GM23338 (cell line): ENCODE results near the gene IFI27. TPM values are rescaled to one million over a fixed set of nuclear protein-coding genes. Genes with fewer than 3 reads are reported as not detected.

Experiments used
- ATAC-seq: fragments of 200-7000 bp; cut with Tn5 transposase; 3 replicates; pipeline ENCODE4 v1.9.1; 2020
- DNase-seq: peaks from one replicate; pipeline ENCODE4 v3.0.0-alpha.2; 2015; ENCODE audit warnings: low spot score
- H2AFZ ChIP-seq: fragments of 200-600 bp; sonication (generic); 2 replicates; pipeline ENCODE4 v1.8.0; 2016; ENCODE audit warnings: antibody characterized with exemption, mild to moderate bottlenecking, moderate library complexity
- H3F3A ChIP-seq: fragments of 200-600 bp; sonication (generic); replicated peaks from 2 replicates; pipeline ENCODE4 v1.8.0; 2017; ENCODE audit warnings: antibody characterized with exemption, mixed run types, low read depth
- H3K27ac ChIP-seq: fragments of 200-600 bp; sonication (generic); 2 replicates; pipeline ENCODE4 v1.6.1; 2016; ENCODE audit warnings: low read depth
- H3K27me3 ChIP-seq: fragments of 200-600 bp; sonication (generic); 2 replicates; pipeline ENCODE4 v1.8.0; 2016; ENCODE audit warnings: mild to moderate bottlenecking, mixed run types, moderate library complexity; ENCODE audit not compliant: insufficient read depth
- H3K36me3 ChIP-seq: fragments of 200-600 bp; sonication (generic); 2 replicates; pipeline ENCODE4 v1.8.0; 2016; ENCODE audit warnings: mild to moderate bottlenecking; ENCODE audit not compliant: insufficient read depth
- H3K4me1 ChIP-seq: fragments of 200-600 bp; sonication (generic); 2 replicates; pipeline ENCODE4 v1.8.0; 2016; ENCODE audit warnings: mild to moderate bottlenecking, moderate library complexity; ENCODE audit not compliant: insufficient read depth
- H3K4me2 ChIP-seq: fragments of 200-600 bp; sonication (generic); 2 replicates; pipeline ENCODE4 v1.7.1; 2017; ENCODE audit warnings: mixed run types
- H3K4me3 ChIP-seq: fragments of 200-600 bp; sonication (generic); 2 replicates; pipeline ENCODE4 v1.6.1; 2016; ENCODE audit warnings: mixed run types
- H3K79me2 ChIP-seq: fragments of 200-600 bp; sonication (generic); replicated peaks from 2 replicates; pipeline ENCODE4 v1.8.0; 2017; ENCODE audit warnings: mild to moderate bottlenecking; ENCODE audit not compliant: insufficient read depth
- H3K9me2 ChIP-seq: fragments of 200-600 bp; sonication (generic); 2 replicates; pipeline ENCODE4 v1.8.0; 2017; ENCODE audit not compliant: insufficient read depth
- H4K20me1 ChIP-seq: fragments of 200-600 bp; sonication (generic); replicated peaks from 2 replicates; pipeline ENCODE4 v1.8.0; 2017; ENCODE audit warnings: mild to moderate bottlenecking; ENCODE audit not compliant: insufficient read depth
- H3K27ac Mint-ChIP-seq: 2 replicates; pipeline ENCODE4 v1.8.0; 2020; ENCODE audit warnings: inconsistent platforms, mild to moderate bottlenecking, moderate library complexity, mixed read lengths
- H3K27me3 Mint-ChIP-seq: 3 replicates; pipeline ENCODE4 v1.8.0; 2022; ENCODE audit warnings: low read depth, mild to moderate bottlenecking, moderate library complexity, mixed read lengths, inconsistent platforms; ENCODE audit not compliant: insufficient read depth, poor library complexity
- H3K36me3 Mint-ChIP-seq: 3 replicates; pipeline ENCODE4 v1.8.0; 2021; ENCODE audit warnings: low read depth, mild to moderate bottlenecking, inconsistent platforms, moderate library complexity, mixed read lengths
- H3K4me1 Mint-ChIP-seq: 3 replicates; pipeline ENCODE4 v1.8.0; 2020; ENCODE audit warnings: mild to moderate bottlenecking, inconsistent platforms, mixed read lengths
- H3K4me3 Mint-ChIP-seq: 3 replicates; pipeline ENCODE4 v1.8.0; 2021; ENCODE audit warnings: moderate library complexity, mild to moderate bottlenecking, inconsistent platforms, mixed read lengths
- H3K9me3 Mint-ChIP-seq: 3 replicates; pipeline ENCODE4 v1.8.0; 2020; ENCODE audit warnings: moderate library complexity, mild to moderate bottlenecking, inconsistent platforms, mixed read lengths
- CREB1 ChIP-seq: fragments of 250-450 bp; sonication (Bioruptor Pico); IDR thresholded peaks from 2 replicates; pipeline ENCODE4 v1.5.0; 2020; ENCODE audit warnings: low read depth, mild to moderate bottlenecking, moderate library complexity
- EZH2 ChIP-seq: fragments of 200-600 bp; sonication (generic); IDR thresholded peaks from one replicate; pipeline ENCODE4 v1.8.0; 2017; ENCODE audit warnings: antibody characterized with exemption, mild to moderate bottlenecking, low read depth; ENCODE audit not compliant: unreplicated experiment
- EZH2phosphoT487 ChIP-seq: fragments of 200-600 bp; sonication (generic); IDR thresholded peaks from one replicate; pipeline ENCODE4 v1.8.1; 2018; ENCODE audit warnings: antibody characterized with exemption; ENCODE audit not compliant: unreplicated experiment
- JUNB ChIP-seq: IDR thresholded peaks from one replicate; pipeline ENCODE4 v1.6.1; 2016; ENCODE audit warnings: antibody characterized with exemption; ENCODE audit not compliant: unreplicated experiment
- NANOG ChIP-seq: IDR thresholded peaks from 2 replicates; pipeline ENCODE4 v1.6.1; 2016; ENCODE audit warnings: antibody characterized with exemption, borderline replicate concordance
- POLR2AphosphoS5 ChIP-seq: IDR thresholded peaks from 2 replicates; pipeline ENCODE4 v1.6.1; 2016; ENCODE audit warnings: antibody characterized with exemption, low read depth
- STAT1 ChIP-seq: IDR thresholded peaks from one replicate; pipeline ENCODE4 v1.6.1; 2016; ENCODE audit warnings: antibody characterized with exemption; ENCODE audit not compliant: unreplicated experiment
- ZNF114 ChIP-seq: fragments of 250-450 bp; sonication (Bioruptor Pico); IDR thresholded peaks from 2 replicates; pipeline ENCODE4 v1.5.0; 2020; ENCODE audit warnings: mild to moderate bottlenecking, moderate library complexity
- ZNF331 ChIP-seq: fragments of 250-450 bp; sonication (Bioruptor Pico); IDR thresholded peaks from 2 replicates; pipeline ENCODE4 v1.5.0; 2020; ENCODE audit warnings: low read depth, mild to moderate bottlenecking, moderate library complexity
- polyA plus RNA-seq: library from polyadenylated mRNA; unstranded; fragments of >200 nt; fragmentation: Nextera tagmentation; extraction: Ambion mirVana; gene quantifications from 2 replicates; pipeline ENCODE4 v1.2.1, GENCODE V29; 2016
- total RNA-seq: library from RNA; depleted of rRNA; stranded (reverse); fragments of >200 nt; shearing (Covaris generic); gene quantifications from 2 replicates; pipeline ENCODE4 v1.2.3, GENCODE V29; 2014
- TF ChIP-seq, protein P1 (sequence below): IDR thresholded peaks from 2 replicates; pipeline ENCODE4 v1.6.1; 2016; ENCODE audit warnings: antibody characterized with exemption
- TF ChIP-seq, protein P2 (sequence below): fragments of 250-450 bp; sonication (Bioruptor Pico); IDR thresholded peaks from 2 replicates; pipeline ENCODE4 v1.5.0; 2020; ENCODE audit warnings: mild to moderate bottlenecking, moderate library complexity
- TF ChIP-seq, protein P3 (sequence below): IDR thresholded peaks from one replicate; pipeline ENCODE4 v1.6.1; 2018; ENCODE audit warnings: antibody characterized with exemption; ENCODE audit not compliant: unreplicated experiment
- TF ChIP-seq, protein P4 (sequence below), 2 experiments: fragments of 200-600 bp in 1 of 2; sonication (generic) in 1 of 2; conservative IDR thresholded peaks; 2 replicates each; pipeline versions ENCODE4 v1.5.1 to v1.6.1; 2016 to 2017; ENCODE audit warnings: antibody characterized with exemption in 2 of 2, low read depth in 2 of 2, mild to moderate bottlenecking in 2 of 2, moderate library complexity in 1 of 2

The IFI27 gene
- total and polyA plus RNA-seq, 2 experiments from 2014 or later = 0.49 to 1.2 TPM

DNA sequence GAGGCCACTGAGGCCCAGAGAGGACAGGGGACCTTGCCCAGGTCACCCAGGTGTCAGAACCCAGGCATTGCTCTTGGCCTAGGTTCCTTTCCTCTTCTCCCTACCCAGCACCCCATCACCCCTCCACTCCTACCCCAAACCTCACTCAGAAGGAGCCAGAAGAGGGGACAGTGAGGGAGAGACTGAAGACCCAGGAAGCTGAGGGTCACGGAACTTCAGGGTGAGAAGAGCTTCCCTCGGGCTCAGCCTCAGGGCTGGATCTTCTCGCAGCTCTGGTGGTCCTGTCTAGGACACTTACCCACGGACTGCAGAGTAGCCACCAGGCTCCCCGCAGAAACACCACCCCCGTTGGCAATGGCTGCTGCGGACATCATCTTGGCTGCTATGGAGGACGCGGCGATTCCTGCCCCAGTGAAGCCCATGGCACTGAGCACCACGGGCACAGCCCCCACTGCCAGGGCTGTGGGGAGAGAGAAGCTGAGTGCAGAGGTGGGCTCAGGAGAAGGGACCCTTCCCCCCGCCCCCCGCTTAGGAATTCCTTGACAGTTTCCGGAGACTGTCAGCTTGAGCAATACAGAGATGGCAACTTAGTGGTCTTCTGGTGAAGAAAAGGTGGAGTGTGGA is 17.8 kb downstream of the IFI27 start:
- Histone ChIP-seq H2AFZ (peak overlapping the region; percentile 96; the same call in 1 of the 2 replicates), H3K79me2 (no peaks in the 10 kb centered on the region), H3K4me1 (peaks cover 11% of the 10 kb centered on the region; the same call in 1 of the 2 replicates), H3K36me3 (no peaks in the 10 kb centered on the region), H3K27me3 (no peaks in the 10 kb centered on the region), H3K4me2 (peak overlapping the region; percentile 81), H3K9me2 (no peaks in the 10 kb centered on the region), H4K20me1 (no peaks in the 10 kb centered on the region), H3K27ac (no peak overlapping the region), H3K4me3 (peak overlapping the region; percentile 57), H3F3A (no peaks in the 10 kb centered on the region)
- Mint-ChIP-seq H3K9me3 (peaks cover 3% of the 10 kb centered on the region; the same call in 1 of the 3 replicates), H3K27me3 (peaks cover 5% of the 10 kb centered on the region), H3K4me3 (peak overlapping the region; percentile 82), H3K4me1 (peaks cover 8% of the 10 kb centered on the region), H3K36me3 (no peaks in the 10 kb centered on the region; the same call in 2 of the 3 replicates), H3K27ac (no peak overlapping the region)
- DNase-seq (no peak), ATAC-seq (no peak)
- TF ChIP-seq POLR2AphosphoS5 = no peak
- no peak for TF ChIP-seq JUNB
- no peak for TF ChIP-seq NANOG
- TF ChIP-seq, protein P1, sequence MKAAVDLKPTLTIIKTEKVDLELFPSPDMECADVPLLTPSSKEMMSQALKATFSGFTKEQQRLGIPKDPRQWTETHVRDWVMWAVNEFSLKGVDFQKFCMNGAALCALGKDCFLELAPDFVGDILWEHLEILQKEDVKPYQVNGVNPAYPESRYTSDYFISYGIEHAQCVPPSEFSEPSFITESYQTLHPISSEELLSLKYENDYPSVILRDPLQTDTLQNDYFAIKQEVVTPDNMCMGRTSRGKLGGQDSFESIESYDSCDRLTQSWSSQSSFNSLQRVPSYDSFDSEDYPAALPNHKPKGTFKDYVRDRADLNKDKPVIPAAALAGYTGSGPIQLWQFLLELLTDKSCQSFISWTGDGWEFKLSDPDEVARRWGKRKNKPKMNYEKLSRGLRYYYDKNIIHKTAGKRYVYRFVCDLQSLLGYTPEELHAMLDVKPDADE = no peak
- TF ChIP-seq, protein P2, sequence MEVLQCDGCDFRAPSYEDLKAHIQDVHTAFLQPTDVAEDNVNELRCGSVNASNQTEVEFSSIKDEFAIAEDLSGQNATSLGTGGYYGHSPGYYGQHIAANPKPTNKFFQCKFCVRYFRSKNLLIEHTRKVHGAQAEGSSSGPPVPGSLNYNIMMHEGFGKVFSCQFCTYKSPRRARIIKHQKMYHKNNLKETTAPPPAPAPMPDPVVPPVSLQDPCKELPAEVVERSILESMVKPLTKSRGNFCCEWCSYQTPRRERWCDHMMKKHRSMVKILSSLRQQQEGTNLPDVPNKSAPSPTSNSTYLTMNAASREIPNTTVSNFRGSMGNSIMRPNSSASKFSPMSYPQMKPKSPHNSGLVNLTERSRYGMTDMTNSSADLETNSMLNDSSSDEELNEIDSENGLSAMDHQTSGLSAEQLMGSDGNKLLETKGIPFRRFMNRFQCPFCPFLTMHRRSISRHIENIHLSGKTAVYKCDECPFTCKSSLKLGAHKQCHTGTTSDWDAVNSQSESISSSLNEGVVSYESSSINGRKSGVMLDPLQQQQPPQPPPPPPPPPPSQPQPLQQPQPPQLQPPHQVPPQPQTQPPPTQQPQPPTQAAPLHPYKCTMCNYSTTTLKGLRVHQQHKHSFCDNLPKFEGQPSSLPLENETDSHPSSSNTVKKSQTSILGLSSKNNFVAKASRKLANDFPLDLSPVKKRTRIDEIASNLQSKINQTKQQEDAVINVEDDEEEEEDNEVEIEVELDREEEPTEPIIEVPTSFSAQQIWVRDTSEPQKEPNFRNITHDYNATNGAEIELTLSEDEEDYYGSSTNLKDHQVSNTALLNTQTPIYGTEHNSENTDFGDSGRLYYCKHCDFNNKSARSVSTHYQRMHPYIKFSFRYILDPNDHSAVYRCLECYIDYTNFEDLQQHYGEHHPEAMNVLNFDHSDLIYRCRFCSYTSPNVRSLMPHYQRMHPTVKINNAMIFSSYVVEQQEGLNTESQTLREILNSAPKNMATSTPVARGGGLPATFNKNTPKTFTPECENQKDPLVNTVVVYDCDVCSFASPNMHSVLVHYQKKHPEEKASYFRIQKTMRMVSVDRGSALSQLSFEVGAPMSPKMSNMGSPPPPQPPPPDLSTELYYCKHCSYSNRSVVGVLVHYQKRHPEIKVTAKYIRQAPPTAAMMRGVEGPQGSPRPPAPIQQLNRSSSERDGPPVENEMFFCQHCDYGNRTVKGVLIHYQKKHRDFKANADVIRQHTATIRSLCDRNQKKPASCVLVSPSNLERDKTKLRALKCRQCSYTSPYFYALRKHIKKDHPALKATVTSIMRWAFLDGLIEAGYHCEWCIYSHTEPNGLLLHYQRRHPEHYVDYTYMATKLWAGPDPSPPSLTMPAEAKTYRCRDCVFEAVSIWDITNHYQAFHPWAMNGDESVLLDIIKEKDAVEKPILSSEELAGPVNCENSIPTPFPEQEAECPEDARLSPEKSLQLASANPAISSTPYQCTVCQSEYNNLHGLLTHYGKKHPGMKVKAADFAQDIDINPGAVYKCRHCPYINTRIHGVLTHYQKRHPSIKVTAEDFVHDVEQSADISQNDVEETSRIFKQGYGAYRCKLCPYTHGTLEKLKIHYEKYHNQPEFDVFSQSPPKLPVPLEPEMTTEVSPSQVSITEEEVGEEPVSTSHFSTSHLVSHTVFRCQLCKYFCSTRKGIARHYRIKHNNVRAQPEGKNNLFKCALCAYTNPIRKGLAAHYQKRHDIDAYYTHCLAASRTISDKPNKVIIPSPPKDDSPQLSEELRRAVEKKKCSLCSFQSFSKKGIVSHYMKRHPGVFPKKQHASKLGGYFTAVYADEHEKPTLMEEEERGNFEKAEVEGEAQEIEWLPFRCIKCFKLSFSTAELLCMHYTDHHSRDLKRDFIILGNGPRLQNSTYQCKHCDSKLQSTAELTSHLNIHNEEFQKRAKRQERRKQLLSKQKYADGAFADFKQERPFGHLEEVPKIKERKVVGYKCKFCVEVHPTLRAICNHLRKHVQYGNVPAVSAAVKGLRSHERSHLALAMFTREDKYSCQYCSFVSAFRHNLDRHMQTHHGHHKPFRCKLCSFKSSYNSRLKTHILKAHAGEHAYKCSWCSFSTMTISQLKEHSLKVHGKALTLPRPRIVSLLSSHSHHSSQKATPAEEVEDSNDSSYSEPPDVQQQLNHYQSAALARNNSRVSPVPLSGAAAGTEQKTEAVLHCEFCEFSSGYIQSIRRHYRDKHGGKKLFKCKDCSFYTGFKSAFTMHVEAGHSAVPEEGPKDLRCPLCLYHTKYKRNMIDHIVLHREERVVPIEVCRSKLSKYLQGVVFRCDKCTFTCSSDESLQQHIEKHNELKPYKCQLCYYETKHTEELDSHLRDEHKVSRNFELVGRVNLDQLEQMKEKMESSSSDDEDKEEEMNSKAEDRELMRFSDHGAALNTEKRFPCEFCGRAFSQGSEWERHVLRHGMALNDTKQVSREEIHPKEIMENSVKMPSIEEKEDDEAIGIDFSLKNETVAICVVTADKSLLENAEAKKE (CRISPR knock-in tag) = no peak
- TF ChIP-seq, protein P3, sequence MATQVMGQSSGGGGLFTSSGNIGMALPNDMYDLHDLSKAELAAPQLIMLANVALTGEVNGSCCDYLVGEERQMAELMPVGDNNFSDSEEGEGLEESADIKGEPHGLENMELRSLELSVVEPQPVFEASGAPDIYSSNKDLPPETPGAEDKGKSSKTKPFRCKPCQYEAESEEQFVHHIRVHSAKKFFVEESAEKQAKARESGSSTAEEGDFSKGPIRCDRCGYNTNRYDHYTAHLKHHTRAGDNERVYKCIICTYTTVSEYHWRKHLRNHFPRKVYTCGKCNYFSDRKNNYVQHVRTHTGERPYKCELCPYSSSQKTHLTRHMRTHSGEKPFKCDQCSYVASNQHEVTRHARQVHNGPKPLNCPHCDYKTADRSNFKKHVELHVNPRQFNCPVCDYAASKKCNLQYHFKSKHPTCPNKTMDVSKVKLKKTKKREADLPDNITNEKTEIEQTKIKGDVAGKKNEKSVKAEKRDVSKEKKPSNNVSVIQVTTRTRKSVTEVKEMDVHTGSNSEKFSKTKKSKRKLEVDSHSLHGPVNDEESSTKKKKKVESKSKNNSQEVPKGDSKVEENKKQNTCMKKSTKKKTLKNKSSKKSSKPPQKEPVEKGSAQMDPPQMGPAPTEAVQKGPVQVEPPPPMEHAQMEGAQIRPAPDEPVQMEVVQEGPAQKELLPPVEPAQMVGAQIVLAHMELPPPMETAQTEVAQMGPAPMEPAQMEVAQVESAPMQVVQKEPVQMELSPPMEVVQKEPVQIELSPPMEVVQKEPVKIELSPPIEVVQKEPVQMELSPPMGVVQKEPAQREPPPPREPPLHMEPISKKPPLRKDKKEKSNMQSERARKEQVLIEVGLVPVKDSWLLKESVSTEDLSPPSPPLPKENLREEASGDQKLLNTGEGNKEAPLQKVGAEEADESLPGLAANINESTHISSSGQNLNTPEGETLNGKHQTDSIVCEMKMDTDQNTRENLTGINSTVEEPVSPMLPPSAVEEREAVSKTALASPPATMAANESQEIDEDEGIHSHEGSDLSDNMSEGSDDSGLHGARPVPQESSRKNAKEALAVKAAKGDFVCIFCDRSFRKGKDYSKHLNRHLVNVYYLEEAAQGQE = no peak
- no peak for TF ChIP-seq CREB1 (CRISPR knock-in tag)
- no peak for TF ChIP-seq ZNF331 (CRISPR knock-in tag)
- TF ChIP-seq, protein P4, sequence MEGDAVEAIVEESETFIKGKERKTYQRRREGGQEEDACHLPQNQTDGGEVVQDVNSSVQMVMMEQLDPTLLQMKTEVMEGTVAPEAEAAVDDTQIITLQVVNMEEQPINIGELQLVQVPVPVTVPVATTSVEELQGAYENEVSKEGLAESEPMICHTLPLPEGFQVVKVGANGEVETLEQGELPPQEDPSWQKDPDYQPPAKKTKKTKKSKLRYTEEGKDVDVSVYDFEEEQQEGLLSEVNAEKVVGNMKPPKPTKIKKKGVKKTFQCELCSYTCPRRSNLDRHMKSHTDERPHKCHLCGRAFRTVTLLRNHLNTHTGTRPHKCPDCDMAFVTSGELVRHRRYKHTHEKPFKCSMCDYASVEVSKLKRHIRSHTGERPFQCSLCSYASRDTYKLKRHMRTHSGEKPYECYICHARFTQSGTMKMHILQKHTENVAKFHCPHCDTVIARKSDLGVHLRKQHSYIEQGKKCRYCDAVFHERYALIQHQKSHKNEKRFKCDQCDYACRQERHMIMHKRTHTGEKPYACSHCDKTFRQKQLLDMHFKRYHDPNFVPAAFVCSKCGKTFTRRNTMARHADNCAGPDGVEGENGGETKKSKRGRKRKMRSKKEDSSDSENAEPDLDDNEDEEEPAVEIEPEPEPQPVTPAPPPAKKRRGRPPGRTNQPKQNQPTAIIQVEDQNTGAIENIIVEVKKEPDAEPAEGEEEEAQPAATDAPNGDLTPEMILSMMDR (conservative IDR thresholded peaks at IDR 0.05; ENCODE audit: low read depth in 2 of 2) = no peak
- no peak for TF ChIP-seq EZH2phosphoT487
- no peak for TF ChIP-seq STAT1
- TF ChIP-seq ZNF114 = no peak
- no peak for TF ChIP-seq EZH2
